H1 (cell line): Measurements from ENCODE around the gene MIB2. TPM values are rescaled to one million over a fixed set of nuclear protein-coding genes. Genes with fewer than 3 reads are reported as not detected.

Experiments
- CBX8 ChIP-seq: fragments of 300-800, 300-1000 bp; sonication (generic); IDR thresholded peaks from 2 replicates; pipeline ENCODE4 v1.7.1; 2016; ENCODE audit warnings: low read depth, low read length, borderline replicate concordance
- KDM4A ChIP-seq: IDR thresholded peaks from one replicate; pipeline ENCODE4 v1.7.1; 2012; ENCODE audit warnings: low read depth, mild to moderate bottlenecking, moderate library complexity, low read length, inconsistent platforms; ENCODE audit not compliant: severe bottlenecking
- MAFK ChIP-seq: IDR thresholded peaks from 2 replicates; pipeline ENCODE4 v1.6.1; 2012; ENCODE audit warnings: low read depth, mild to moderate bottlenecking, improper control_type of control experiment, low read length
- PHF8 ChIP-seq: fragments of 200-600 bp; sonication (generic); conservative IDR thresholded peaks from 2 replicates; pipeline ENCODE4 v1.7.1; 2012; ENCODE audit warnings: low read depth, mild to moderate bottlenecking, inconsistent platforms, low read length, moderate library complexity
- RAD21 ChIP-seq, 2 experiments: IDR thresholded peaks in 1 of 2; conservative IDR thresholded peaks in 1 of 2; 2 replicates each; pipeline ENCODE4 v1.6.1; 2011; ENCODE audit warnings: low read depth in 2 of 2, low read length in 2 of 2, improper control_type of control experiment in 1 of 2, inconsistent platforms in 1 of 2, mild to moderate bottlenecking in 1 of 2, moderate library complexity in 1 of 2
- RBBP5 ChIP-seq: IDR thresholded peaks from 2 replicates; pipeline ENCODE4 v1.7.1; 2012; ENCODE audit warnings: low read depth, mild to moderate bottlenecking, inconsistent platforms, low read length, moderate library complexity, borderline replicate concordance
- RXRA ChIP-seq: IDR thresholded peaks from 2 replicates; pipeline ENCODE4 v1.6.1; 2011; ENCODE audit warnings: low read depth, mild to moderate bottlenecking, low read length, moderate library complexity; ENCODE audit not compliant: insufficient read depth
- polyA plus RNA-seq, 7 experiments: library from polyadenylated mRNA; depleted of rRNA in 3 of 7; stranded (reverse) in 5 of 7; unstranded in 2 of 7; fragments of >200 nt in 5 of 7; fragments of 200-250 nt in 2 of 7; gene quantifications; 1 replicate in 5 of 7; 2 replicates in 1 of 7; 4 replicates in 1 of 7; pipeline versions ENCODE4 v1.2.1 to v1.2.3, GENCODE V29; 2011 to 2013; ENCODE audit warnings: missing spikeins in 2 of 7, mixed read lengths in 2 of 7
- total RNA-seq: library from RNA; stranded (reverse); fragmentation: NEBNext Ultra II Directional; extraction: Animal tissue kit (Norgen Biotek cat#: 25700); gene quantifications from 2 replicates; pipeline ENCODE4 v1.2.1, GENCODE V29; 2021

The MIB2 gene
- total and polyA plus RNA-seq, 2 of the 8 experiments (the other 6 are each of a cell fraction or from before 2014, with no cell fraction given): 32.5 to 60.0 TPM

GRCh38 chr1:1583347-1584010 is 31.8 kb upstream of the MIB2 start (continued):
- TF ChIP-seq CBX8 (no peak), PHF8 (no peak), RAD21 (IDR thresholded peaks at IDR 0.05 in 1 of 2, conservative IDR thresholded peaks at IDR 0.05 in 1 of 2; ENCODE audit: low read depth in 2 of 2, low read length in 2 of 2) (no peak), KDM4A (no peak), MAFK (no peak), RBBP5 (no peak), RXRA (no peak)
